Hepatocyte (in vitro differentiated cells): ENCODE results near the gene NANS.

ENCODE experiments used
- CTCF ChIP-seq: fragments of 200-600 bp; sonication (generic); IDR thresholded peaks from 2 replicates; pipeline ENCODE4 v1.5.1; 2016; ENCODE audit warnings: antibody characterized with exemption, mild to moderate bottlenecking; ENCODE audit not compliant: poor library complexity
- EZH2phosphoT487 ChIP-seq: fragments of 200-600 bp; sonication (generic); IDR thresholded peaks from one replicate; pipeline ENCODE4 v1.6.1; 2018; ENCODE audit warnings: antibody characterized with exemption, mild to moderate bottlenecking, low read depth, moderate library complexity; ENCODE audit not compliant: unreplicated experiment, severe bottlenecking

- TF ChIP-seq EZH2phosphoT487: no peak
- no peak for TF ChIP-seq CTCF
Observed at GRCh38 chr9:98045234-98046179, 11.0 kb upstream of the NANS start.
